T-helper 2 cell treated with Interferon-gamma antibody and Interleukin-4, amounts not matched to agents 5 μg/mL and 100 μg/mL, for 36 hours (primary cell): Measurements from ENCODE around the gene NOL9.

ENCODE experiments used
- DNase-seq: peaks from one replicate; pipeline ENCODE4 v3.0.0; 2021; ENCODE audit warnings: low spot score
- H3K27ac Mint-ChIP-seq: one replicate; pipeline ENCODE4 v1.8.0; 2021; ENCODE audit warnings: mild to moderate bottlenecking, mixed read lengths
- H3K27me3 Mint-ChIP-seq: one replicate; pipeline ENCODE4 v1.8.0; 2021; ENCODE audit warnings: low read depth, mixed read lengths
- H3K36me3 Mint-ChIP-seq: one replicate; pipeline ENCODE4 v1.8.0; 2021; ENCODE audit warnings: low read depth, mixed read lengths
- H3K4me1 Mint-ChIP-seq: one replicate; pipeline ENCODE4 v1.8.0; 2021; ENCODE audit warnings: low read depth, mixed read lengths
- H3K4me3 Mint-ChIP-seq: one replicate; pipeline ENCODE4 v1.8.0; 2022; ENCODE audit warnings: mild to moderate bottlenecking, moderate library complexity, mixed read lengths
- H3K9me3 Mint-ChIP-seq: one replicate; pipeline ENCODE4 v1.8.0; 2021; ENCODE audit warnings: mixed read lengths

Gene NOL9

GRCh38 chr1:6584126-6585080 lies 30.1 kb upstream of the NOL9 start:
- DNase-seq, result no peak
- Mint-ChIP-seq H3K4me3 (no peak overlapping the region), H3K9me3 (no peaks in the 10 kb centered on the region), H3K36me3 (peaks cover 7% of the 10 kb centered on the region), H3K27ac (no peak overlapping the region), H3K4me1 (peaks cover 28% of the 10 kb centered on the region), H3K27me3 (no peaks in the 10 kb centered on the region)

- Mint-ChIP-seq H3K4me1 (peaks cover 30% of the 10 kb centered on the region), H3K27ac (peak overlapping the region; percentile 42), H3K4me3 (peak overlapping the region; percentile 97), H3K27me3 (no peaks in the 10 kb centered on the region), H3K9me3 (no peaks in the 10 kb centered on the region), H3K36me3 (peaks cover 2% of the 10 kb centered on the region)
- DNase-seq, result no peak
Measured at GRCh38 chr1:6582370-6582769, 28.1 kb upstream of the NOL9 start.

GRCh38 chr1:6581561-6582305 lies 27.4 kb upstream of the NOL9 start:
- Mint-ChIP-seq H3K36me3 (peaks cover 2% of the 10 kb centered on the region), H3K4me1 (peaks cover 30% of the 10 kb centered on the region), H3K9me3 (no peaks in the 10 kb centered on the region), H3K27ac (peak overlapping the region; percentile 60), H3K27me3 (no peaks in the 10 kb centered on the region), H3K4me3 (peak overlapping the region; percentile 97)
- no peak for DNase-seq

- Mint-ChIP-seq H3K9me3 (no peaks in the 10 kb centered on the region), H3K36me3 (peaks cover 2% of the 10 kb centered on the region), H3K4me1 (peaks cover 30% of the 10 kb centered on the region), H3K27me3 (no peaks in the 10 kb centered on the region), H3K27ac (peak overlapping the region; percentile 99), H3K4me3 (peak overlapping the region; percentile 97)
- DNase-seq, result no peak
Measured at GRCh38 chr1:6580593-6581409, 26.5 kb upstream of the NOL9 start.

GRCh38 chr1:6580119-6580592 lies 25.8 kb upstream of the NOL9 start:
- Mint-ChIP-seq H3K4me1 (peaks cover 30% of the 10 kb centered on the region), H3K27me3 (no peaks in the 10 kb centered on the region), H3K36me3 (peaks cover 2% of the 10 kb centered on the region), H3K27ac (peak overlapping the region; percentile 99), H3K4me3 (peak overlapping the region; percentile 97), H3K9me3 (no peaks in the 10 kb centered on the region)
- DNase-seq, result no peak

GRCh38 chr1:6579374-6580118 lies 25.2 kb upstream of the NOL9 start, which contains the start of gene ZBTB48:
Gene ZBTB48, plus strand, starts transcription at chr1:6579994. Its CDS starts 616 bp downstream, at chr1:6580610.
- Mint-ChIP-seq H3K4me3 (peak within 1 kb of the TSS; percentile 97), H3K36me3 (peaks cover 2% of the 10 kb centered on the region), H3K9me3 (no peaks in the 10 kb centered on the region), H3K27me3 (no peaks in the 10 kb centered on the region), H3K27ac (peak within 1 kb of the TSS; percentile 99), H3K4me1 (peaks cover 26% of the 10 kb centered on the region)
- peak; percentile 98 for DNase-seq

GRCh38 chr1:6578624-6579373 lies 24.5 kb upstream of the NOL9 start:
- DNase-seq, result no peak
- Mint-ChIP-seq H3K27me3 (no peaks in the 10 kb centered on the region), H3K9me3 (no peaks in the 10 kb centered on the region), H3K4me3 (peak overlapping the region; percentile 97), H3K4me1 (peaks cover 26% of the 10 kb centered on the region), H3K36me3 (peaks cover 2% of the 10 kb centered on the region), H3K27ac (peak overlapping the region; percentile 99)

- no peak overlapping the region for H3K4me3 Mint-ChIP-seq
- no peak for DNase-seq
- H3K9me3 Mint-ChIP-seq, result no peaks in the 10 kb centered on the region
- H3K4me1 Mint-ChIP-seq, result peaks cover 26% of the 10 kb centered on the region
- H3K27ac Mint-ChIP-seq, result no peak overlapping the region
- peaks cover 2% of the 10 kb centered on the region for H3K36me3 Mint-ChIP-seq
- no peaks in the 10 kb centered on the region for H3K27me3 Mint-ChIP-seq
Measured at GRCh38 chr1:6577831-6578525, 23.7 kb upstream of the NOL9 start.

- Mint-ChIP-seq H3K4me1 (peaks cover 10% of the 10 kb centered on the region), H3K9me3 (no peaks in the 10 kb centered on the region), H3K27ac (no peak overlapping the region), H3K27me3 (peaks cover 3% of the 10 kb centered on the region), H3K4me3 (no peak overlapping the region), H3K36me3 (no peaks in the 10 kb centered on the region)
- DNase-seq, result no peak
Measured at GRCh38 chr1:6574818-6575217, 20.5 kb upstream of the NOL9 start.

GRCh38 chr1:6574025-6574620 lies 19.8 kb upstream of the NOL9 start:
- no peaks in the 10 kb centered on the region for H3K36me3 Mint-ChIP-seq
- no peak for DNase-seq
- H3K27me3 Mint-ChIP-seq, result peaks cover 6% of the 10 kb centered on the region
- no peaks in the 10 kb centered on the region for H3K9me3 Mint-ChIP-seq
- H3K27ac Mint-ChIP-seq, result no peak overlapping the region
- no peak overlapping the region for H3K4me3 Mint-ChIP-seq
- H3K4me1 Mint-ChIP-seq, result peaks cover 6% of the 10 kb centered on the region

- DNase-seq, result no peak
- no peak overlapping the region for H3K27ac Mint-ChIP-seq
- H3K4me3 Mint-ChIP-seq, result no peak overlapping the region
- H3K9me3 Mint-ChIP-seq, result no peaks in the 10 kb centered on the region
- H3K27me3 Mint-ChIP-seq, result peaks cover 10% of the 10 kb centered on the region
- H3K4me1 Mint-ChIP-seq, result peaks cover 6% of the 10 kb centered on the region
- no peaks in the 10 kb centered on the region for H3K36me3 Mint-ChIP-seq
Measured at GRCh38 chr1:6572653-6573383, 18.5 kb upstream of the NOL9 start.
